ENCODE results near the gene EIF3F. TPM values are rescaled to one million over a fixed set of nuclear protein-coding genes. Genes with fewer than 3 reads are reported as not detected.

EIF3F gene
- total and polyA plus RNA-seq, 2 of the 8 experiments (the other 6 are each of a cell fraction or from before 2014, with no cell fraction given) = 222 to 388 TPM

DNA sequence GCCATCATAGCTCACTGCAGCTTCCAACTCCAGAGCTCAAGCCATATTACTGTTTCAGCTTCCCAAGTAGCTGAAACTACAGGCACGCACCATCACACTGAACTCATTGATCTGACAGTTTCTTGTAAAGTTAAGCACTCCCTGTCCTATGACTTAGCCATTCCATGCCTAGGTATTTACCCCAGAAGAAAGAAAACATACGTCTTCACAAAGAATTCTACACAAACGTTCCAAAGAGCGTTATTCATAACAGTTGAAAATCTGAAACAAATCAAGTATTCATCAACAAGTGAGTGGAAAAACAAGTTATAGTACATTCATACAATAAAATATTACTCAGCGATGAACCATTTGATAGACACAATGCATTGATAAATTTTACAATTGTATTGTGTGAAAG, 14.1 kb upstream of the EIF3F start (continued):
- TF ChIP-seq BRCA1 (IDR thresholded peaks at IDR 0.05; ENCODE audit: low read depth, low read length) (no peak), SRF (IDR thresholded peaks at IDR 0.05; ENCODE audit: low read depth, low read length) (no peak)
- TF ChIP-seq, protein P1, sequence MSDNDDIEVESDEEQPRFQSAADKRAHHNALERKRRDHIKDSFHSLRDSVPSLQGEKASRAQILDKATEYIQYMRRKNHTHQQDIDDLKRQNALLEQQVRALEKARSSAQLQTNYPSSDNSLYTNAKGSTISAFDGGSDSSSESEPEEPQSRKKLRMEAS (IDR thresholded peaks at IDR 0.05) = no peak

Measured in H1 (cell line).